Left cardiac atrium (tissue), 4 donors: ENCODE measurements around the gene SESN1. TPM values are rescaled to one million over a fixed set of nuclear protein-coding genes. Genes with fewer than 3 reads are reported as not detected.
"Not testable (repeated sequence)": the region's sequence is repeated elsewhere in the genome, so short reads cannot be mapped to it uniquely, and the experiment has no call there.

ENCODE experiments used
- ATAC-seq, 2 donors: fragments of 200-7000 bp; cut with Tn5 transposase; one replicate each; pipeline ENCODE4 v1.9.1; 2020; ENCODE audit warnings: mild to moderate bottlenecking in 2 of 2, moderate library complexity in 2 of 2
- DNase-seq: peaks from one replicate; pipeline ENCODE4 v3.0.0-alpha.2; 2020
- intact Hi-C, 2 donors: fragments of 100-400 bp; cut with DNase I; formaldehyde crosslinking; loops; one replicate each; pipeline versions ENCODE4 v1.14.1 to v1.15.1; 2022 to 2023
- total RNA-seq, 2 donors: library from RNA; stranded (reverse); fragmentation: NEBNext Ultra II Directional; extraction: Animal tissue kit (Norgen Biotek cat#: 25700); gene quantifications; one replicate each; pipeline ENCODE4 v1.2.1, GENCODE V29; 2021
- donor health status: DM: no; HTN: yes; CAD: no.
- donor health status: DM: no; HTN: yes; CAD: no; lungs with severe emphysema.
- donor health status: DM: yes; HTN: yes; CAD: no.
- donor health status: Dilated cardiomyopathy.

Gene SESN1
- total RNA-seq, 2 donors from 2014 or later: 22.4 to 54.0 TPM

DNA sequence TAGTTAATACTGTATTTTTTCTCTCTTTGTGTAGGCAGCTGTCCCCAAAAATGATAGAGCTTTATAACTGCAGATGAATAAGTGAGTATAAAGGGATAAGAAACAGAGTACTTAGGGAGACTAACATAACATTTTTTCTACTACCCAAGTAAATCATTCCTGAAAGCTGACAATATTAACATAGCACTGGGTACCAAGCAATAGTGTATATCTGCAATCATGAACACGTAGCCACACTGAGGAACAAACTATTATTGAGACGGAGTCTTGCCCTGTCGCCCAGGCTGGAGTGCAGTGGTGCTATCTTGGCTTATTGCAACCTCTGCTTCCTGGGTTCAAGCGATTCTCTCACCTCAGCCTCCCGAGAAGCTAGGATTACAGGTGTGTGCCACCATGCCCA is 105.9 kb downstream of the SESN1 start:
- ATAC-seq: no peak
- intact Hi-C loops: no loop called here

GRCh38 chr6:108988296-108988695 is 106.3 kb downstream of the SESN1 start:
- no peak for DNase-seq
- intact Hi-C loops: no loop called here
- ATAC-seq: peak in 1 of 2 donors; percentile 58

More for the DNA sequence above, 105.9 kb downstream of the SESN1 start:
- DNase-seq: no peak

- intact Hi-C loops: no loop called here
- DNase-seq: no peak
- no peak for ATAC-seq
These were observed 107.5 kb downstream of the SESN1 start for GRCh38 chr6:108987156-108987555.

- intact Hi-C loops: no loop called here
- no peak for DNase-seq
- ATAC-seq: no peak
These were observed 109.3 kb downstream of the SESN1 start for GRCh38 chr6:108985301-108985700.

DNA sequence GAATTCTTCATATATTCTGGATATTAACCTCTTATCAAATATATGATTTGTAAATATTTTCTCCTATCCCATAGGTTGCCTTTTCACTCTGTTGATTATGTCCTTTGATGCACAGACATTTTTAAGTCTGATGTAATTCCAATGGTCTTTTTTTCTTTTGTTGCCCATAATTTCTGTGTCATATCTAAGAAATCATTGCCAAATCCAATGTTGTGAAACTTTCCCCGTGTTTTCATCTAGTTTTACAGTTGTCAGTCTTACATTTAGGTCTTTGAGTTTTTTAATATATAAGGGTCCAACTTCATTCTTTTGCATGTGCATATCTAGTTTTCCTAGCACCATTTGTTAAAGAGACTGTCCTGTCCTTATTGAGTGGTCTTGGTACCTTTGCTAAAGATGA is 111.5 kb downstream of the SESN1 start:
- no peak for DNase-seq
- intact Hi-C loops: no loop called here
- ATAC-seq: no peak

DNA sequence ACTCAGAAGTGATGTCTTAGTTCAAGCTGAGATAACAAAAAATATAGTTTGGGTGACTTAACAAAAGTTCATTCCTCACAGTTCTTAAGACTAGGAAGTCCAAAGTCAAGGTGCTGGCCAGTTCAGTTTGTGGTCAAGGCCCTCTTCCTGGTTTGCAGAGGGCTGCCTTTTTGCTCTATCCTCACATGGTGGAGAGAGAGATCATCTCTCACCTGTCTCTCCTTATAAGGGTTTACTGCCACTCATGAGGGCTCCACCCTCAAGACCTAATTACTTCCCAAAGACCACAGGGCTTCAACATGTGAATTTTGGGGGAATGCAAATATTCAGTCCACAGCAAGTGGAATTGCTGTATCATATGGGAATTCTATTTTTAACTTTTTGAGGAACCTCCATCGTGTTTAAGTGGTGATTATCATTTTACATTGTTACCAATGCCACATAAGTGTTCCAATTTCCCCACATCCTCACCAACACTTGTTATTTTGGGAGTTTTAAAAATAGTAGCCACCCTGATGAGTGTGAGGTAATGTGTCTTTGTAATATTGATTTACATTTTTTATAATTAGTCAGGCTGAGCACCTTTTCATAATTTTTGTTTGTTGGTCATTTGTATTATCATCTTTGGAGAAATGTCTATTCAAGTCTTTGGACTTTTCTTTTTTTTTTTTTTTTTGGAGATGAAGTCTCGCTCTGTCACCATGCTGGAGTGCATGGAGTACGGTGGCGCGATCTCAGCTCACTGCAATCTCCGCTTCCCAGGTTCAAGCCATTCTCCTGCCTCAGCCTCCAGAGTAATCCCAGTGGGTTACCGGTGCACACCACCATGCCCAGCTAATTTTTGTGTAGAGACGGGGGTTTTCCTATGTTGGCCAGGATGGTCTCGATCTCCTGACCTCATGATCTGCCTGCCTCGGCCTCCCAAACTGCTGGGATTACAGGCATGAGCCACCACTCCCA is 112.2 kb downstream of the SESN1 start:
- DNase-seq (no peak), ATAC-seq (peak; percentile 30 to 41)
- intact Hi-C loops: no loop called here

- ATAC-seq, intact Hi-C loops, DNase-seq: not testable (repeated sequence)
These were observed 116.0 kb downstream of the SESN1 start for GRCh38 chr6:108978638-108979037.

- DNase-seq (no peak), ATAC-seq (no peak)
- intact Hi-C loops: no loop called here
These were observed 120.4 kb downstream of the SESN1 start for GRCh38 chr6:108974201-108974600.

DNA sequence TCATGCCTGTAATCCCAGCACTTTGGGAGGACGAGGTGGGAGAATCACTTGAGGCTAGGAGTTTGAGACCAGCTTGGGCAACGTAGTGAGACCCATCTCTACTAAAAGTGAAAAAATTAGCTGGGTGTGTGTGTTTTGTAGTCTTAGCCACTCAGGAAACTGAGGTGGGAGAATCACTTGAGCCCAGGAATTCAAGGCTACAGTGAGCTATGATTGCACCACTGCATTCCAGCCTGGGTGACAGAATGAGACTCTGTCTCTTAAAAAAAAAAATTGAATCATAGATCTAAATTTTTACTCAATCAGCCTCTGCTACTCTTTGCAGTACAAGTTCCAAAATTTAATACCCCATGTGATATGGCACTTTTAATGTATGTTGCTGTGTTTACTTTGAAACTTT is 124.9 kb downstream of the SESN1 start:
- intact Hi-C loops: no loop called here
- DNase-seq (no peak), ATAC-seq (no peak)

DNA sequence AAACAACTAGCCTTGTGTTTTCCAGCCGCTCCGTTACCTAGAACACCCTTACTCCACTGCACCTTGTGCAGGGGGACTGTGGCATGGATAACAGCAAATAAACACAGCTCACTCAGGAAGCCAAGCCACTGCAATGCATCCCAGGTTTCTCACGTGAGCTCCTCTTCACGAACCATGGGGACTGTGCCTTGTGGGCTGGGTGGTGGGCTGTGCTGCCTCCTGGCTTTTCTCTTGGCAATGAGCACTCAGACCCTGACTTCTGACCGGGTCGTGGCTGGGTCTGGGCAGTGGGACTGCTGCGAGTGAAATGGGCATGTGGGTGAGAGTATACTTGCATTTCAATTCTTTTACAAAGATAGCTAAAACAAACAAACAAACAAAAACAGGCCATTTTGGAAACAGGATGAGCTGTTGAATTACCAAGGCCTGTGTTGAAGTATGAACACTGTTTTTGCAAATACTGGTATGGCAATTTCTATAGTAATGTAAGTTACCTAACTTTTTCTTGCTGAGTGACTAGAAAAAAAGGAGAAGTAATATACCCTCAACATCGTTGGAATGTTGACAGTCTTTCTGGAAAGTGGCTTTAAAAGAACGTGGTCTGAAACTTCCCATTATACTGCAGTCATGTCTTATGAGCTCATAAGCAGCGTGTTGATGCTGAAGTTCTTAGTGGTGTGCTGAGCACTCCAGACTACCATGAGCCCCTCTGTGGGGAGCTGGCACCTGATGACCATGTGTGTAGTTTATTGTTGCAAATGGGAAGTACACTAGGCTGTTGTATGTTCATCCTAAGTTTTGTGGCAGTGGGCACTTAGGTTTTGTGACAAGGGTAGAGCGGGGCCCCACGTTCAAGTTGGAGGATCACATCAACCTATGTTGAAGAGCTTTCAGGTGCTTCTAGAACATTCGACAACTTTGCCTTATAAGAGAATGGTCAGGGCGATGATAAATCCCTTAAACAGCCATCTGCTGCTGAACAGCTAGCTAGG is 126.0 kb downstream of the SESN1 start:
- no peak for DNase-seq
- no peak for ATAC-seq
- intact Hi-C loops: no loop called here

DNA sequence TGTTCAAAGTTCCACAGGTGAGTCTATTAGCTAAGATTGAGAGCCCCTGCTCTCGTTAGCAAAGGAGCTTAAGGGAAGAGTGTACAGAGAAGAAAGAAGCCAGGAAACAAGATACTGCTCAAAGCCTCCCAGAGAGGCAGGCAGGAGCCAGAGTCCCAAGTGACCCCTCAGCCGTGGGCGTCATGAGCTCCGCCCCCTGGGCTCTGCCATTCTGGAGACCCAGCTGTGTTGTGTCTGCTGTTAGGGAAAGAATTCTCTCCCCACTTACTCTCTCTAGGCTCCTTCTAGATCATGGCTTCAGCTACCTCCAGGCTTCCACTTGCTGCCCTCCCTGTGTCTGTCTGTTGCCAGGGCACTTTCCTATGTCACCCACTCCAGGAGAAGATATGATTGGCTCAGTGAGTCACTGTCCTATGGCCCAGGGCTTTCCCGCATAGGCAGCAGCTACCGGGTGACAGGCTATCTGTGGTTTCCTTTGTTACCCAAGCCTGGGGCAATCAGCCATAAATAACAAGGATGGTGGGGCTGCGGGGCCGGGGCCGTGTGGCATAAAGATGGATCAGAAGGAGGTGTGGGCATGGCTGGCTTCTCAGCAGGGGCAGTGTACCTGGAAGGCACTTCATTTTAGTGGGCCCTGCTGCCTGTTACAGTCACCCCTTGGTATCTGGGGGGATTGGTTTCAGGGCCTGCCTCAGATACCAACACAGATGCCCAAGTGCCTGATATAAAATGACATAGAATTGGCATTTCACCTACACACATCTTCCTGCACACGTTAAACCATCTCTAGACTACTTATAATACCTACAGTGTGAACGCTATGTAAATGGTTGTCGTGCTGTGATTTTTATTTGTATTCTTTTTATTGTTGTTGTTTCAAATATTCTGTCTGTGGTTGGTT is 127.5 kb downstream of the SESN1 start:
- intact Hi-C loops: no loop called here
- peak; percentile 39 to 79 for ATAC-seq
- peak; percentile 59 for DNase-seq

DNA sequence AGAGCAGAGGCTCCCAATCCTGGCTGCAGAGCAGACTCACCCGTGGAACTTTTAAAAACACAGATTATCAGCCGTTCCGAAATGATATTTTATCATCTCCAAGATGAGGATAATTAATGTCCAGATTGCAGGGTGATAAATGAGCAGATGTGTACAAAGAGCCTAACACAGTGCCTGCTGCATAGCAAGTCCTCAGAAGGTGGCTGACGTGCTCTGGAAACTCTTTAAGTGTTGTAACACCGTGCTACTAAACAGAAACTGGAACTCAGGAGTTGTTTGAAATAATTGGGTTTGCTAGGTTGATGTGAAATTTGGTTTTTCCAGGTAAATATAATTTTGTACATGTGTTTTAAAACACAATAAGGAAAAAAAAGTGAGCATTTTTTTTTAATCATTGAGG is 128.4 kb downstream of the SESN1 start:
- DNase-seq (no peak), ATAC-seq (no peak)
- intact Hi-C loops: no loop called here

DNA sequence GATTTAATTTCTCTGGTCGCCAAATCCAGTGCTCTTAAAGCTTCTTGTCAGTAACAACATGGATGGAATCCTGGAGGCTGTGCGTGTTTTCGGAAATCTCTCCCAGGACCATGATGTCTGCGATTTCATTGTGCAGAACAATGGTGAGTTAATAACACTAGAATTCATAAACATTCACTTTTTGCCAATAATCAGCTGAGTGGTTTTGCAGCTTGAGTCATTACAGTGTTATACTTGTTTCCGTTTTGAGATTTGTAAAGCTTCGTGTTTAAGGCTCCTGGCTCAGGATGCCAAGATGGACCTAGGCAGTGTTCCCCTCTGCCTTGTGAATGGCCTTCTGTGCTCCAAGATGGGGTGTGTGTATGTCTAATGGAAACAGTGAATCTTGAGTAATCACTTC is 132.7 kb downstream of the SESN1 start:
- DNase-seq: no peak
- intact Hi-C loops: no loop called here
- ATAC-seq: no peak

DNA sequence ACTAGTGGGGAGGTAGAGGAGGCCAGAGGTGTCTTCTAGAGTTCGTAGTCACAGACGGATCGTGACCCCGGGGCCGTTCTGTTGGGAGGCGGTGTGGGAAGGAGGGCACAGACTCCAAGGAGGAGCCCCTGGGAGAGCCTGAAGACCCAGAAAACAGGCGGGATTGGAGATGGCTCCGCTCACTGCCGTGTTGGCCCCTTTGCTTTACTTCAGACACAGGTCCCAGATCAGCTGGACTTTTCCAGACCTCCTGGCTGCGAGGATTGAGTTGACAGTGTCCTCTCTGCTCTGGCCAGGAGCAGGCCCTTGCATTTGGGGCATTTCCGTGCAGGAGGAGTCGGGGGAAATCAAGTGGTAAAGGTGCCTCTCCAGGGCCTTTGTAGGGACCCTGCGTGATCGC is 133.6 kb downstream of the SESN1 start:
- no peak for DNase-seq
- ATAC-seq: no peak
- intact Hi-C loops: no loop called here

GRCh38 chr6:108960601-108961000 is 134.0 kb downstream of the SESN1 start:
- ATAC-seq (peak in 1 of 2 donors; percentile 17), DNase-seq (no peak)
- intact Hi-C loops: no loop called here

DNA sequence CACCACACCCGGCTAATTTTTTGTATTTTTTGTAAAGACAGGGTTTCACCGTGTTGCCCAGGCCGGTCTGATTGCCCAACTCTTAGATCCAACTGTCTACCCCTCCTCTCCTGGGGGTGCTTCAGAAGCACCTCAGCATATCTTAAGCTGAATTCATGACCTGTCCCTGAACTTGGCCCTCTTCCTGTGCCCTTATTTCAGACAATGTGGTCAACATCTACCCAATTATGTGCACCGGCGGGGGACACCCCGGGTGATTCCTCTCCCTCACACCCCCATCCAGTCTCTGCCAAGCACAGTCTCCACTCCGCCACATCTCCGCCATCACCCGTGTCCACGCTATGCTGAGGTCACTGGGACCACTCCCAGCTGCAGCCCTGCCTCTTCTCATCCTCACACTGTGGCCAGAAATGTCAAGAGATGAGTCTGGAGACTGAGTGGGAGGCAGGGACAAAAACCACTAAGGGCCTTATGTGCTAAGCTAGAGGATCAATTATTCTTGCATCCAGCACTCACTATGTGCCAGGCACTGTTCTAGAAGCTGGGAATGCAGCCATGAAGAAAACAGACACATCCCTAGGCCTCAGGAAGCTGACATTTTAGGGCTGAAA is 134.6 kb downstream of the SESN1 start:
- ATAC-seq: peak in 1 of 2 donors; percentile 22
- intact Hi-C loops: no loop called here
- DNase-seq: no peak

DNA sequence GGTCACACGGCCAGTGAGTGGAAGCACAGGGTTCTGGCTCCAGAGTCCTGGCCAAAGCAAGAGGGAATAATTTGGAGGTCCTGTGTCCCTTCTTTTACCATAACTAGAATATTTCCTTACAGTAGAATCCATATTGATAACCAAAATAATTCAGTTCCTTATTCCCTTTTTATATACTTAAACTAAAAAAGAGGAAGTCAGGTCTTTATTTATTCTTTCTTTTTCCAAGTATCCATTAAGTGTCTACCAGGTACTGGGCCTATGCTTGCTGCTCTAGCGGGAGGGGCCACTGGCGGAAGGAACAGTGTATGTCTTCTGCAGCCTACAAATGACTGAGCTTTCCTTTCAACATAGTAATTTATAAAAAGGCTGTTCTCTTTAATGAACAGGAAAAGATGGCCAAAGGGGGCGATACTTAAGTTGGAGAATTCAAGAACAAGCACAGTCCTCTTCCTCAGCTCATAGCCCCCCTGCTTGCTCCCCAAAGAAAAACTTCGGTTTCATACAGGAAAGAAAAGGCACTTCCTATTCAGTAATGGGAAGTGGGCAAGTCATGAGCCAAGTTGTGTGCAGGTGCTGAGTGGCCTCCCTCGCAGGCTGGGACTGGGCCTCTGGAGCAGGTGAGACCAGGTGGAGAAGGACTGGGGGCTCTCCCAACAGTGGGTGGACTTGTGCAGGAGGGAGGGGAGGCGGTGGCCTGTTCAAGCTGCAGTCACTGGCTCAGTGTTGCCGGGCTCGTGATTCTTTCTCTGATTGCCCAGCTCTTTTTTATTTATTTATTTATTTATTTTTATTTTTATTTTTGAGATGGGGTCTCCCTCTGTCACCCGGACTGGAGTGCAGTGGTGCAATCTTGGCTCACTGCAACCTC is 135.5 kb downstream of the SESN1 start:
- ATAC-seq (no peak), DNase-seq (no peak)
- intact Hi-C loops: no loop called here

GRCh38 chr6:108957221-108957620 is 137.4 kb downstream of the SESN1 start:
- intact Hi-C loops: no loop called here
- no peak for DNase-seq
- ATAC-seq: no peak
